ENCODE data around the gene KCND2. TPM values are rescaled to one million over a fixed set of nuclear protein-coding genes. Genes with fewer than 3 reads are reported as not detected.
"Not testable (repeated sequence)": the region's sequence is repeated elsewhere in the genome, so short reads cannot be mapped to it uniquely, and the experiment has no call there.

KCND2 gene
- total and polyA plus RNA-seq, 2 of the 8 experiments (the other 6 are each of a cell fraction or from before 2014, with no cell fraction given), result 4.6 to 7.7 TPM

- H3K4me2 ChIP-seq (ENCODE audit: insufficient read depth in 1 of 2, low read depth in 2 of 2, low read length in 2 of 2); H2BK15ac ChIP-seq (ENCODE audit: low read length); H3K23me2 ChIP-seq (ENCODE audit: low read depth, low read length); H3K79me2 ChIP-seq (ENCODE audit: control insufficient read depth in 1 of 2, insufficient read depth in 2 of 2, low read length in 2 of 2); H3K4me1 ChIP-seq (replicated peaks in 1 of 4; ENCODE audit: control insufficient read depth in 3 of 4, insufficient read depth in 4 of 4, low read length in 3 of 4); H2BK20ac ChIP-seq (ENCODE audit: low read length); H2BK5ac ChIP-seq (ENCODE audit: low read depth, low read length); H3K23ac ChIP-seq (ENCODE audit: insufficient read length); H3K9ac ChIP-seq (replicated peaks in 1 of 4; ENCODE audit: extremely low read depth in 1 of 4, low read depth in 3 of 4, low read length in 3 of 4); H4K91ac ChIP-seq (replicated peaks; ENCODE audit: insufficient read length, low read length); H3K18ac ChIP-seq (ENCODE audit: extremely low read depth, low read length); H3K36me3 ChIP-seq (ENCODE audit: control insufficient read depth in 2 of 4, insufficient read depth in 4 of 4, low read length in 3 of 4); CTCF ChIA-PET (ENCODE audit: partially characterized antibody); H3K79me1 ChIP-seq (ENCODE audit: low read depth, low read length); H3K27ac ChIP-seq (ENCODE audit: low read depth, low read length); H3K14ac ChIP-seq (ENCODE audit: insufficient read length); H3K4ac ChIP-seq (replicated peaks; ENCODE audit: insufficient read length, low read depth, low read length); H3K4me3 ChIP-seq (ENCODE audit: extremely low read depth in 1 of 4, insufficient read depth in 2 of 4, low read depth in 3 of 4, low read length in 4 of 4); POLR2A ChIA-PET (ENCODE audit: partially characterized antibody); FAIRE-seq; H4K8ac ChIP-seq (ENCODE audit: extremely low read depth, insufficient read depth, low read length); H4K5ac ChIP-seq (ENCODE audit: insufficient read length, low read depth, low read length); H3K9me3 ChIP-seq (ENCODE audit: insufficient read depth in 2 of 2, low read depth in 1 of 2, low read length in 1 of 2); H4K20me1 ChIP-seq (replicated peaks in 1 of 2; ENCODE audit: control insufficient read depth in 1 of 2, insufficient read depth in 2 of 2, low read length in 2 of 2); H3K56ac ChIP-seq (replicated peaks; ENCODE audit: insufficient read length, low read depth, low read length); H2AK5ac ChIP-seq (ENCODE audit: low read depth, low read length); H2BK12ac ChIP-seq (ENCODE audit: low read depth, low read length); H3K27me3 ChIP-seq (replicated peaks in 1 of 4; ENCODE audit: control insufficient read depth in 3 of 4, extremely low read depth in 1 of 4, insufficient read depth in 3 of 4, low read length in 3 of 4); H2AFZ ChIP-seq (ENCODE audit: low read length); DNase-seq (ENCODE audit: low read depth in 1 of 2, low spot score in 2 of 2); H2BK120ac ChIP-seq (replicated peaks; ENCODE audit: low read depth, low read length): not testable (repeated sequence)
- WGBS, 2 experiments (ENCODE audit: extremely low coverage in 1 of 2, insufficient coverage in 1 of 2, insufficient read length in 1 of 2, insufficient replicate concordance in 2 of 2, low coverage in 1 of 2, low lambda C conversion rate in 2 of 2, missing lambda C conversion rate in 1 of 2), result 78% methylated on average over 4 of the region's 4 CpGs; no CpG with 5 or more reads in 1 of the 2 experiments
Observed at GRCh38 chr7:120578657-120579056, 305.7 kb downstream of the KCND2 start.
